Mesenchymal stem cell (in vitro differentiated cells and primary cell): ENCODE data around the gene FNTB.

Source experiments
- DNase-seq: peaks from one replicate; pipeline ENCODE4 v3.0.0-alpha.2; 2013
- H2AFZ ChIP-seq: one replicate; pipeline ENCODE4 v1.6.1; 2013; ENCODE audit warnings: low read depth, mild to moderate bottlenecking, control low read depth, inconsistent platforms, low read length, moderate library complexity
- H2AK5ac ChIP-seq: 2 replicates; pipeline ENCODE4 v1.6.1; 2013; ENCODE audit warnings: low read length, moderate library complexity, mild to moderate bottlenecking, inconsistent platforms; ENCODE audit not compliant: severe bottlenecking
- H2BK120ac ChIP-seq: one replicate; pipeline ENCODE4 v1.6.1; 2013; ENCODE audit warnings: low read depth, mild to moderate bottlenecking, inconsistent platforms, low read length, moderate library complexity
- H2BK12ac ChIP-seq, 2 experiments: one replicate each; pipeline ENCODE4 v1.6.1; 2013; ENCODE audit warnings: inconsistent platforms in 2 of 2, low read length in 2 of 2, mild to moderate bottlenecking in 2 of 2, moderate library complexity in 2 of 2, control low read depth in 1 of 2
- H2BK15ac ChIP-seq: one replicate; pipeline ENCODE4 v1.6.1; 2013; ENCODE audit warnings: mild to moderate bottlenecking, low read depth, inconsistent platforms; ENCODE audit not compliant: poor library complexity, severe bottlenecking
- H2BK5ac ChIP-seq: 2 replicates; pipeline ENCODE4 v1.6.1; 2013; ENCODE audit warnings: low read depth, mild to moderate bottlenecking, low read length, control low read depth, inconsistent platforms; ENCODE audit not compliant: poor library complexity, severe bottlenecking
- H3K14ac ChIP-seq, 2 experiments: one replicate each; pipeline ENCODE4 v1.6.1; 2013; ENCODE audit warnings: inconsistent platforms in 2 of 2, low read length in 2 of 2, control low read depth in 1 of 2, mild to moderate bottlenecking in 1 of 2, moderate library complexity in 1 of 2
- H3K18ac ChIP-seq, 2 experiments: one replicate each; pipeline ENCODE4 v1.6.1; 2013; ENCODE audit warnings: inconsistent platforms in 2 of 2, low read length in 2 of 2, control low read depth in 1 of 2, low read depth in 1 of 2, mild to moderate bottlenecking in 1 of 2
- H3K23ac ChIP-seq, 2 experiments: one replicate each; pipeline ENCODE4 v1.6.1; 2013; ENCODE audit warnings: inconsistent platforms in 2 of 2, low read length in 2 of 2, mild to moderate bottlenecking in 2 of 2, moderate library complexity in 2 of 2, control low read depth in 1 of 2
- H3K27ac ChIP-seq: 2 replicates; pipeline ENCODE4 v1.5.1; 2013; ENCODE audit warnings: mild to moderate bottlenecking, moderate library complexity, low read length, control low read depth, inconsistent platforms; ENCODE audit not compliant: poor library complexity, severe bottlenecking
- H3K27me3 ChIP-seq, 2 experiments: 2 replicates each; pipeline versions ENCODE4 v1.6.1 to v1.7.0; 2013; ENCODE audit warnings: low read length in 2 of 2, mild to moderate bottlenecking in 2 of 2, moderate library complexity in 2 of 2, control low read depth in 1 of 2, inconsistent platforms in 1 of 2; ENCODE audit not compliant: control insufficient read depth in 1 of 2, insufficient read depth in 1 of 2
- H3K36me3 ChIP-seq, 2 experiments: 2 replicates each; pipeline versions ENCODE4 v1.6.1 to v1.7.0; 2013; ENCODE audit warnings: low read length in 2 of 2, control low read depth in 1 of 2, inconsistent platforms in 1 of 2, low read depth in 1 of 2, mild to moderate bottlenecking in 1 of 2; ENCODE audit not compliant: insufficient read depth in 2 of 2, control insufficient read depth in 1 of 2
- H3K4ac ChIP-seq, 2 experiments: one replicate each; pipeline ENCODE4 v1.6.1; 2013; ENCODE audit warnings: inconsistent platforms in 2 of 2, low read length in 2 of 2, mild to moderate bottlenecking in 2 of 2, moderate library complexity in 2 of 2, control low read depth in 1 of 2, low read depth in 1 of 2
- H3K4me1 ChIP-seq: 2 replicates; pipeline ENCODE4 v1.6.1; 2013; ENCODE audit warnings: low read depth, low read length, control low read depth; ENCODE audit not compliant: control insufficient read depth, insufficient read depth
- H3K4me2 ChIP-seq: 2 replicates; pipeline ENCODE4 v1.6.1; 2013; ENCODE audit warnings: low read length, mild to moderate bottlenecking, inconsistent platforms; ENCODE audit not compliant: poor library complexity, severe bottlenecking
- H3K4me3 ChIP-seq, 2 experiments: 2 replicates each; pipeline versions ENCODE4 v1.5.1 to v1.7.0; 2013; ENCODE audit warnings: low read length in 2 of 2, mild to moderate bottlenecking in 2 of 2, control low read depth in 1 of 2, low read depth in 1 of 2; ENCODE audit not compliant: insufficient read depth in 1 of 2
- H3K79me1 ChIP-seq: replicated peaks from 2 replicates; pipeline ENCODE4 v1.6.1; 2013; ENCODE audit warnings: mild to moderate bottlenecking, control low read depth, low read length, inconsistent platforms; ENCODE audit not compliant: poor library complexity, severe bottlenecking
- H3K9ac ChIP-seq: 2 replicates; pipeline ENCODE4 v1.7.0; 2013; ENCODE audit warnings: mild to moderate bottlenecking, low read length, moderate library complexity
- H3K9me3 ChIP-seq: 2 replicates; pipeline ENCODE4 v1.7.0; 2013; ENCODE audit warnings: mild to moderate bottlenecking, low read length; ENCODE audit not compliant: control insufficient read depth
- H4K8ac ChIP-seq: one replicate; pipeline ENCODE4 v1.6.1; 2013; ENCODE audit warnings: inconsistent platforms, mild to moderate bottlenecking, low read length, moderate library complexity
- H4K91ac ChIP-seq: one replicate; pipeline ENCODE4 v1.6.1; 2013; ENCODE audit warnings: mild to moderate bottlenecking, low read length, inconsistent platforms
- WGBS: methylation state at CpG from one replicate; pipeline ENCODE4 v1.1.7; 2013; ENCODE audit warnings: mixed read lengths; 5-methylcytosine and 5-hydroxymethylcytosine counted together

The FNTB gene

DNA sequence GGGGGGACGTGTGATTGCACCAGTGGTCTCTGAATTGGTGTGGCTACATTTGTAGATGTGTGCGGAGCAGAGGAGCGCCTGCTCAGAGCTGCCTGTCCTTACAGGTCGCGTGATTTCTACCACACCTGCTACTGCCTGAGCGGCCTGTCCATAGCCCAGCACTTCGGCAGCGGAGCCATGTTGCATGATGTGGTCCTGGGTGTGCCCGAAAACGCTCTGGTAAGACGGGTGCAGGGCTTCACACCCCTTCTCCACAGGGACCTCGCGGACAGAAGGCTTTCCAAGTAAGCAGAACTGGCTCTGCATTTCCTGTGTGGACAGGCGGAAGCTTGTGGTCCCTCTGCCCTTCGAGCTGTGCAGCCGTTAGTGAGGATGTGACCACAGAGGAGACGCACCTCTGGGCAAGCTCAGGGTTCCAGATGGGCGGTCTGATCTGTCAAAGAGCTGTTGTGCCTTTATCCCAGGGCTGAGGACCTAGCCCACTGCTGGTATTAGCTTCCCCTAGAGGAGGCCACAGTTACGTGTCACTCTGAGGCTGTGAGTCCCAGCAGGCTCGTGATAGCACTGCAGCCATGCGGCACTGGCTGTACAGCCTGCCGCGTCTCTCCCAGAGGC is 67.9 kb downstream of the FNTB start:
- Histone ChIP-seq H3K4ac (no peak overlapping the region), H2BK12ac (no peak overlapping the region), H4K91ac (peak overlapping the region; percentile 29), H2BK15ac (no peak overlapping the region), H3K27ac (no peak overlapping the region), H2AFZ (no peak overlapping the region), H3K14ac (no peak overlapping the region), H2BK120ac (no peak overlapping the region), H3K18ac (no peak overlapping the region), H3K79me1 (peaks cover 5% of the 10 kb centered on the region), H3K4me3 (no peak overlapping the region), H3K4me2 (no peak overlapping the region), H3K23ac (no peak overlapping the region), H2AK5ac (no peak overlapping the region), H4K8ac (no peak overlapping the region), H3K9ac (no peak overlapping the region), H3K27me3 (no peaks in the 10 kb centered on the region), H3K9me3 (no peaks in the 10 kb centered on the region), H3K4me1 (no peaks in the 10 kb centered on the region), H3K36me3 (peaks cover 22 to 36% of the 10 kb centered on the region in 2 experiments), H2BK5ac (no peak overlapping the region)
- DNase-seq: no peak
- 91% methylated on average over 23 of the region's 23 CpGs for WGBS

DNA sequence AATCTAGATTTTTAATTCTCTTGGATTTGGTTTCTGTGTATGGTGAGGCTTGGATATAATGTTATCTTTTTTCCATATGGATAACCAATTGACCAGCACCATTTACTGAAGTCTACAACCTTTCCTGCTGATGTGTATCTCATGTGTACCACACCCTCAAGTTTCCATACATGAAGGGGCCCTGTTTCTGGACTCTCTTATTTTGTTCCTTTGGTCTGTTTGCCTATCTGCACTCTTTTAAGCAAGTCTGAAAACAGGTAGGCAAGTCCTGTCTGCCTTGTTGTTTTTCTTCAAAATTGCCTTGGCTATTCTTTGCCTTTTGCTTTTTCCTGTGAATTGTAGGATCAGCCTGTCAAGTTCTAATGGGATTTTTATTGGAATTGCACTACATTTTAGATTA is 71.0 kb downstream of the FNTB start:
- Histone ChIP-seq H3K23ac (no peak overlapping the region), H3K27me3 (no peaks in the 10 kb centered on the region), H2AFZ (no peak overlapping the region), H3K4me1 (peaks cover 4% of the 10 kb centered on the region), H3K4ac (no peak overlapping the region), H2AK5ac (no peak overlapping the region), H3K18ac (no peak overlapping the region), H2BK120ac (no peak overlapping the region), H3K27ac (no peak overlapping the region), H3K79me1 (peaks cover 10% of the 10 kb centered on the region), H4K91ac (no peak overlapping the region), H3K14ac (no peak overlapping the region), H3K4me3 (no peak overlapping the region), H2BK5ac (no peak overlapping the region), H3K36me3 (peaks cover 36 to 55% of the 10 kb centered on the region in 2 experiments), H3K4me2 (no peak overlapping the region), H3K9ac (no peak overlapping the region), H4K8ac (no peak overlapping the region), H2BK15ac (no peak overlapping the region), H3K9me3 (no peaks in the 10 kb centered on the region), H2BK12ac (no peak overlapping the region)
- no peak for DNase-seq

DNA sequence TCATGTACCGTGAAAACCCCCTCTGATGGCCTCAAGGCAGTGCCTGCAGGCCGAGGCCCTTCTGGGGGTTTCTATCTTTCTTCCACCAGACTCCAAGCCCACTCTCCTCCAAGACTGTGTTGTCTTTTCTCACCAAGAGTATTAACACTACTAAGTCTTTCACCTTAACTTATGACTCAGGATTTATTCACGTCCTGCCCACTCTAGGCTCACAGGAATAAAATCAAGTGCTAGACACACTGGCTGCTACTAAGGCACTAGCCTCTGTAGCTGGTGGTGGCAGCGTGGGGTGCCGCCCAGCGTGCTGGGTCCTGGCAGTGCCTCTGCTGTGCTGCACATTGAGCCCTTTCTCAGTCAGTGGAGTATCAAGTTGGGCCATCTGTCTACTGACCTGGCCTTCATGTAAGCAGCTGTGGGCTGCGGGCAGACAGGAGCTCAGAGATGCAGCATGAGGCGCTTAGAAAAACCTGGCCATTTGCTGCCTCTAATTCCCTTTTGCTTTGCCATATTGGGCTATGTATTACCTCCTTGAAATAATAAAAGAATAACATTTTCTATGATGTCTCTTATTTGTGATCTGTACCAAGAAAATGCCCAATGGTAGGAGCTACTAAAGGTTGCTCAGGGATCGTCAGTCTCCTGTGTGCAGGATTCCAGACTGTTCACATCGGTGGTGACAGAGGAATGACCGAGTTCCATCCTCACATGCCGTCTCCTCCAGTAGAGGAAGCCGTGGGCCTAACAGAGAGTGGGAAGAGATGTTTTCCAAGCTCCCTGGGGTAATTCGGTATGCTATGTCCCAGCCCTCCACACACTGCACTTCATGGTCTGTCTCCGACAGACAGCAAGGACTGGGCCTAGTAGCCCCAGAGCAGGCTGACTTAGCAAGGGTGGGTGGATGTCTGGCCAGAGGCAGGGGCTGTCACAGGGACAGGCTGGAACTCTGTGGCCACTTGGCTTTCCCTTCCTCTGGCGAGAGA is 75.7 kb downstream of the FNTB start:
- Histone ChIP-seq H3K9ac (no peak overlapping the region), H2BK12ac (no peak overlapping the region), H3K23ac (no peak overlapping the region), H3K4me3 (no peak overlapping the region), H3K4ac (no peak overlapping the region), H2BK5ac (no peak overlapping the region), H3K18ac (no peak overlapping the region), H2AFZ (no peak overlapping the region), H3K79me1 (peaks cover 17% of the 10 kb centered on the region), H3K4me1 (peaks cover 5% of the 10 kb centered on the region), H2BK15ac (no peak overlapping the region), H3K9me3 (no peaks in the 10 kb centered on the region), H3K27ac (no peak overlapping the region), H4K8ac (no peak overlapping the region), H3K4me2 (no peak overlapping the region), H3K14ac (no peak overlapping the region), H3K36me3 (peaks cover 38 to 80% of the 10 kb centered on the region in 2 experiments), H3K27me3 (no peaks in the 10 kb centered on the region), H2AK5ac (no peak overlapping the region), H2BK120ac (no peak overlapping the region), H4K91ac (no peak overlapping the region)
- no peak for DNase-seq
- 89% methylated on average over 12 of the region's 16 CpGs for WGBS

DNA sequence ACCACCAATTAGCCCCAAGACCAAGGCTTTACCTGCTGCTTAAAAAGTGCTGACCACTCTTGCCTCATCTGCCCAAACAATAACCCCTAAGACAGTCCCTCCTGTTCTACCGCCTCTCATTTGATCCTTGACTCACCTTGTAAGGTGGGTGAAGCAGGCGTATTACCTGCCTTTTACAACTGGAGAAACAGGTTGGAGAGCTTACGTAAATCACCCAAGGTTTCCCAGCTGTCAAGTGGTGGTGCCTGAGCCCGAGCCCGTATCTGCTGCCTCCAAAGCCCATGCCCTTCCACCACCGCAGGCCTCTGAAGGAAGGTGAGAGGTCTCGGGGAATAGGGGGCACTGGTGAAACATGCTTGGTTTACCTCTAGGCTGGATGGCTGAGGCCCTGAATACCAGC is 79.0 kb downstream of the FNTB start:
- Histone ChIP-seq H2AK5ac (no peak overlapping the region), H2BK120ac (no peak overlapping the region), H3K14ac (no peak overlapping the region), H2BK15ac (no peak overlapping the region), H2AFZ (no peak overlapping the region), H3K4me3 (no peak overlapping the region), H3K27me3 (no peaks in the 10 kb centered on the region), H3K9ac (no peak overlapping the region), H3K4me2 (no peak overlapping the region), H4K8ac (no peak overlapping the region), H2BK5ac (no peak overlapping the region), H3K23ac (no peak overlapping the region), H3K9me3 (no peaks in the 10 kb centered on the region), H3K27ac (no peak overlapping the region), H3K4me1 (peaks cover 9% of the 10 kb centered on the region), H3K4ac (no peak overlapping the region), H3K79me1 (peaks cover 21% of the 10 kb centered on the region), H2BK12ac (no peak overlapping the region), H3K18ac (no peak overlapping the region), H4K91ac (no peak overlapping the region), H3K36me3 (peaks cover 57 to 96% of the 10 kb centered on the region in 2 experiments)
- DNase-seq: no peak
- over 99% methylated on average over 7 of the region's 7 CpGs for whole genome bisulfite sequencing
